Activated naive CD8-positive, alpha-beta T cell treated with anti-CD3 and anti-CD28 coated beads, Interleukin-2, amount 50 U/mL, for 24 hours (primary cell): ENCODE measurements around the gene AKT3.

Experiments
- ATAC-seq: fragments of 150-1000 bp; cut with Tn5 transposase; one replicate; pipeline ENCODE4 v1.10.0; 2021
- DNase-seq: peaks from one replicate; pipeline ENCODE4 v3.0.0; 2021
- H3K27ac Mint-ChIP-seq: one replicate; pipeline ENCODE4 v1.8.0; 2021; ENCODE audit warnings: mild to moderate bottlenecking, mixed read lengths
- H3K27me3 Mint-ChIP-seq: one replicate; pipeline ENCODE4 v1.8.0; 2021; ENCODE audit warnings: mixed read lengths
- H3K36me3 Mint-ChIP-seq: one replicate; pipeline ENCODE4 v1.8.0; 2021; ENCODE audit warnings: low read depth, mixed read lengths
- H3K4me1 Mint-ChIP-seq: one replicate; pipeline ENCODE4 v1.8.0; 2021; ENCODE audit warnings: mixed read lengths
- H3K4me3 Mint-ChIP-seq: one replicate; pipeline ENCODE4 v1.8.0; 2021; ENCODE audit warnings: mild to moderate bottlenecking, moderate library complexity, mixed read lengths
- H3K9me3 Mint-ChIP-seq: one replicate; pipeline ENCODE4 v1.8.0; 2021; ENCODE audit warnings: mixed read lengths

AKT3 gene

DNA sequence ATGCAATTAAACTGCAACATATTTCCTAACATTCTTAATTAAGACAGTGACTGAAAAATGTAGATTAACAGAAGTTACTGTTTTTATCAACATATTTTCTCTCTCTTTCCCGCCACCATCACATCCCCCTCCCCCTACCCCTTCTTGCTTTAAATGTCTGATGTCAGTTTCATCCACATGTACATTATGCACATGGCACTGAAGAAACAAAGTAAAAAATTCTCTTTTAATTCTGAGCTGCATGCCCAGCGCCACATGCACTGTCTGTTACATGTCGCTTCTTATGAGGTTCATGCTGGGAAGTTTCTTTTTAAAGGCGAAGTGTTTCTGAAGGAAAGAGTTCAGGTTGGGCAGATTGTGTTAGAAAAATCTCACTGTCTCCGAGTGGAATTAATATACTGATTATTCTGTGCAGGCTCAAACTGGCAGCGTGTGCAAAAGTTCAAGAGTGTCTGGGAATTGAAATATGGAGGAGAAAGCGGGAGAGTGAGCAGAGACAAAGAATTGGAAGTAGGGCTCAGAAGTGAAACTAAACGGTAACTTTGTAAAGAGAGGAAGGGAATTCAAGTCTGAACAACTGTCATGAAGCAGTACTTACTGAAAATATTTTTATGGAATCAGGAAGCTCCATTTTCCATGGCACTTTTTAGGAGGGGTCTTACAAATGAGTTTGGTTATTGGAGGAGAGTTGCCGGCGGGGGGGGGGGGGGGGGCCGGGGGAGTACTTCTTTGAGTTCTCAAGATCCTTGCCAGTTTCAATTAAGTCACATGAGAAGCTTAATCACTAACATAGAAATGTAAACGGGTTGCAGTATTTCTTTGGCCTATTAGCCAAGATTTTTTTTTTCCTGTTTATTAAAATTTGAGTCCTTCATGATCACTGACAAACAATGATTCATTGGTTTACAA lies 376.6 kb downstream of the AKT3 start:
- Mint-ChIP-seq H3K9me3 (no peaks in the 10 kb centered on the region), H3K36me3 (peaks cover 8% of the 10 kb centered on the region), H3K4me1 (peaks cover 10% of the 10 kb centered on the region), H3K4me3 (peak overlapping the region; percentile 77), H3K27me3 (no peaks in the 10 kb centered on the region), H3K27ac (peak overlapping the region; percentile 34)
- DNase-seq (no peak), ATAC-seq (no peak)

DNA sequence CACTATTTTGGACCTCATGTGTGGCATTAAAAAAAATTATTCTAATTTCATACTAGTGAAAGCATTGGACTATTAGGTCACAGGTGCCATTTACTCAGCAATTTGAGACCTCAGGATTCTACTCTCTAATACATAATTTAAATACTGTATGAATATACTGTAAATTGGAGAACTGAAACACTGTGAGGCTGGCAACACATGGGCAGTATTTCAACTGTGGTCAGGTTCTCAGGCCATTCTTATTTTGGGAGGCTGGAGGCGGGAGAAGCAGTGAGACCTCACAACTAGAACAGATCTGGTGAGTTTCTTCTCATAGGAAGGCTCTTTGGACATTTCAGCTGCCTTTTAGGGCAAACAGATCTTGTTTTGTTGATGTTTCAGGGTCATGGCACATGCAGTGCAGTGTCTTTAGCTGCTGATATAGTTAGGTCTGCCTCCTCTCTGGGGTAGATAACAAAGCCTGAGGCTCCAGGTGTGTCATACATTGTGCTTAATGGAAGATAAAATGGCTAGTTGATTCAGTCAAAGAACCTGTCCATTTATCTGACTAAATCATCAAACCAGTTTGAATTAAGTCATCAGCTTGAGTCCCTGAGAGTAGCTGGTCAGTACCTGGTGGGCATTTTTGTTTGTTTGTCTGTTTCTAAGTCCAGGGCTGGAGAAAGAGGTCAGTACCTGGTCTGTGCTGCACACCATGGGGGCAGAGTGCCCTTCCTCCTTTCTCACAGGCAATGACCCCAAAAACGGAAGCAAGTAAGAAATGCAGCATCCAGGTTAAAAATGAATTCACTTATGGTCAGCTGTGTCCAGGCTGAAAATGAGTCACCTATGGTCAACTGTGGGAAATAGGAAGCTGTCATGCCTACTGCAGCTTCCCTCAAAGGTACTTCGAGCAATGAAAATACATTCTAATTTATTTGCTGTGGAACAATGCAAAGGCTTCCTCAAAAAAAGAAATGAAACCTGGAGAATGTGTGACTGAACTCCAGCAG lies 378.0 kb downstream of the AKT3 start:
- ATAC-seq = no peak
- H3K4me3 Mint-ChIP-seq = no peak overlapping the region
- H3K27ac Mint-ChIP-seq = no peak overlapping the region
- H3K36me3 Mint-ChIP-seq = peaks cover 8% of the 10 kb centered on the region
- no peaks in the 10 kb centered on the region for H3K27me3 Mint-ChIP-seq
- H3K9me3 Mint-ChIP-seq = no peaks in the 10 kb centered on the region
- H3K4me1 Mint-ChIP-seq = peaks cover 10% of the 10 kb centered on the region
- no peak for DNase-seq

DNA sequence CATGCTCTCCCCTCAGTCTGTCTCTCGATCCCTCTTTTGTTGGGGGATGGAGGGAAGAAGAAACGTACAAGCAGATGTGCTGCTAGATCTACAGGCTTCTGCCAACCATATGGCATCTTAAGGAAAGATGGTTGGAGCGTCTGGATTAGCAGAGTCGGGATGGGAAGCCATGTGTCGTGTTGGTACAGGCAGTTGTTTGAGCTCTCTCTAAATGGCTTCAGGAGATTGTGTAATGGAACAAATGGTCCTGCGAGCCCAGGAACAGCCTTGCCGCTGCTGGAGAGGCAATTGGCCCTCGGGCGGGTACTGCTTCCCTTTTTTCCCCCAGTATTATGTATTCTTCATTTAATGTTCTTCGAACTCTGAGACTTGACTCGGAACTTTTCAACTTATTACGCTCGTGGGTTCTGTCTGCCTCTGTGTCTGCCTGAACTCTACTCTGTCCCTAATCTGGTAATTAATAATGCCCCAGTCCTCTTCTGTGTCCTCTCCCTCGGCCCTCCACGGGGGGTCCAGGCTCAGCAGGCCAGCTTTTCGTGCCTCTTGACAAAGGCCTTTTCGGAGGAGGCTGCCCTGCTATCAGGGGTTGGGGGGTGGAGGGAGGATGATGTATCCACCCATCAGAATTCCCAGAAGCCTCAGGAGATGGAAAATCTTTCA lies 378.9 kb downstream of the AKT3 start:
- no peak for ATAC-seq
- no peak overlapping the region for H3K27ac Mint-ChIP-seq
- no peak overlapping the region for H3K4me3 Mint-ChIP-seq
- no peaks in the 10 kb centered on the region for H3K9me3 Mint-ChIP-seq
- H3K27me3 Mint-ChIP-seq = no peaks in the 10 kb centered on the region
- H3K36me3 Mint-ChIP-seq = peaks cover 5% of the 10 kb centered on the region
- peaks cover 10% of the 10 kb centered on the region for H3K4me1 Mint-ChIP-seq
- DNase-seq = no peak

DNA sequence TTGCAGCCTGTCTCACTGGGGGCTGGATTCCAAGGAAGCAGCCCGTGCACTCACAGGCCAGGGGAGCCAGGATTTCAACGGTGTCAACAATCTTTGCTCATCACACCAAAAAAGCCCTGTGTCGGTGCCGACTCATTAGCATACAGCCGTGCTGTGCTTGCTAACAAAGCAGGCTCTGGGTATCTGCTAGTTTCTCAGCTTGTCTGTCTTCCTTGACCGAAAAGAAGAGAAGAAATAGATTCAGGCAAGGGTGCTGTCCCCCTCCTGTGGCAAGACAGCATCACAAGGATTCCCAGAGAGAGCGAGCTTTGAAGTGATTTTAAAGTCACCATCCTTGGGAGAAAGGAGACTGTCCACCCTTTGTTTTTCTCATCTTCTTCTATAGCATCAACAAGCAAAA lies 379.5 kb downstream of the AKT3 start:
- ATAC-seq (no peak), DNase-seq (no peak)
- Mint-ChIP-seq H3K4me3 (no peak overlapping the region), H3K36me3 (peaks cover 5% of the 10 kb centered on the region), H3K27me3 (no peaks in the 10 kb centered on the region), H3K9me3 (no peaks in the 10 kb centered on the region), H3K4me1 (peaks cover 10% of the 10 kb centered on the region), H3K27ac (no peak overlapping the region)

DNA sequence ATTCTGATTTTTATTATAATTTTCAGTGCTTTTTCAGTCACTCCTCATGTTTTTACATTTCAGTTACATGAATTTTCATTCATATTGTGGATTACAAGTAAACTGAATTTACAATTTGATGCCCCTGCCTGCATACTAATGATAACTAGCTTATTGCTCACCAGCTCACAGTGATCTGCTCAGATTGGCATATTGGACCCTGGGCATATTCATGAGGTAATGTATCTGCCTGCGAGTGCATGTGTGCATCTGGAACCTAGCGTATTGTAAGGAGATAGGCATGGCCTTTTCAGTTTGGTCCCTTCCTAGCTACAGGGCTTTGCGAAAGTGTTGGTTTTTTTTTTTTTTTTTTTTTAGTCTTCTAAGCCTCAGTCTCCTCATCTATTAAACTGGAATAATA lies 380.5 kb downstream of the AKT3 start:
- H3K27me3 Mint-ChIP-seq = no peaks in the 10 kb centered on the region
- H3K27ac Mint-ChIP-seq = no peak overlapping the region
- ATAC-seq (no peak), DNase-seq (no peak)
- peaks cover 10% of the 10 kb centered on the region for H3K4me1 Mint-ChIP-seq
- H3K36me3 Mint-ChIP-seq = peaks cover 5% of the 10 kb centered on the region
- H3K4me3 Mint-ChIP-seq = no peak overlapping the region
- H3K9me3 Mint-ChIP-seq = no peaks in the 10 kb centered on the region

DNA sequence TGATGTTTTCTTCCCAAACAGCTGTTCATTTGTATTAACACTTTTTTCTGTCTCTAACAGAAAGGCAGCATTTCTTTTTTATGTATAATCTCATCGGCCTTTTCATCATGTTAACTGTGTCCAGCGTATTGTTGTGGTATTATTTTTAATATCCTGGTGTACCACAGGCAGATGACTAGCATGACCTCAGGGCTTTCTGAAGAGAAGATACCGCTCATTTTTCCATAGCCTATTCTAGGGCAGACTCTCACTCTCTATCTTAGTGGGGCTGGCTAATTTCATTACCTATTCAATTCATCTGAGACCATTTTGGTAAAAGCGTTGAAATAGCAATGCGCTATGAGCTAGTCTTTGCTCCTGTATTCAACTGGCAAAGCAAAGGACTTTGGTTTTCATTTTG lies 384.3 kb downstream of the AKT3 start:
- Mint-ChIP-seq H3K36me3 (no peaks in the 10 kb centered on the region), H3K27ac (no peak overlapping the region), H3K4me3 (no peak overlapping the region), H3K9me3 (no peaks in the 10 kb centered on the region), H3K4me1 (no peaks in the 10 kb centered on the region), H3K27me3 (no peaks in the 10 kb centered on the region)
- ATAC-seq = no peak
- DNase-seq = no peak

DNA sequence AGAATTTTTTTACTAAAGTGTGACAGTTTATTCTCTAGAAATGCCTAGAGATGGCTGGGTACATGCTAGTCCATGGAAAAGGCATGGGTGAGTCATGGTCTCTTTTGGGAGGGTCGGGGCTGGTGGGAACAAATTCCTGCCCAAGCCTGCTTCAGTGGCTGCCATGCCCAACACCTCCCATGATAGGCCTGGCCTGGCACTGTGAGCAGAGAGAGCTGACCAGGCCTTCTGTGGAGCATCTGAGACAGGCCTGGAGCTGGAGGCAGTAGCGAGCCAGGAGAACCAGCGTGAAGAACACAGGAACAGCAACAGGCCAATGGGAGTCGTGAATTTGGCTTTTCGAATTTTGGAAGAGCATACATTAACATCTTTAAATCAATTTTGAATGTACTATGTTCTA lies 385.0 kb downstream of the AKT3 start:
- no peak overlapping the region for H3K4me3 Mint-ChIP-seq
- no peaks in the 10 kb centered on the region for H3K4me1 Mint-ChIP-seq
- no peaks in the 10 kb centered on the region for H3K36me3 Mint-ChIP-seq
- no peak for DNase-seq
- no peak for ATAC-seq
- H3K9me3 Mint-ChIP-seq = no peaks in the 10 kb centered on the region
- H3K27me3 Mint-ChIP-seq = no peaks in the 10 kb centered on the region
- H3K27ac Mint-ChIP-seq = no peak overlapping the region

DNA sequence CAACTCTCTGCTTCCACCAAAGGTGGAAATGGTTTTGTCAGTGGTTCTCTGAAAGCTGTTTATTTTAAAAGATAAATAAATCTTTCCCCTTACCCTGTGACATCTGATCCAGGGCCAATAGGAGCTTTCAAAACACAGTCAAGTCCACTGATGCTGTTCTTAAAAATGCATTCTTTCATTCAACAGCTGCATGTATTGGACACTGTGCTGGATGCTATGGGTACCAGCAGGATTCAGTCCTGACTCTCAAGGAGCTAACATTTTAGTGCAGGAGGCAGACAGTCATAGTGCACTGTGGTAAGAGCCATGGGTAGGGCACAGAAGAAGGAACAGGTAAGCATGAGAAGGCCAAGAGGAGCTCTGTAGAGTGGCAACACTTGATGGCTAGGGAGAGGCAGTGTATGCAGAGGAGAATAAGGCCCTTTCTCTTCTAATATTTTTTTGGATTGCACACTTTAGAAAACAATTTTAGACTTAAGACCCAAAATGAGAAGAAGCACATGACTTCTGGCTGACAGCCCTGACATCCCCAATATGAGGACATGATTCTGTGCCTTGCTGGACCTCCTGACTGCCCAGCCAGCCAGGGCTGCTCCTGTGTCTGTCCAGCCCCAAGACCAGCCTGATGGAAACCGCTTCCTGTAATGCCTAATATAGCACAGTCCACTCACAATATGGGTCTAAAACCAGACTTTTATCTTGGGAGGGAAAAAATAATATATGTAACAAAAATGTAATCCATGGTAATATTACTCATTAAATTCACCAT lies 386.9 kb downstream of the AKT3 start:
- Mint-ChIP-seq H3K9me3 (no peaks in the 10 kb centered on the region), H3K27ac (no peak overlapping the region), H3K4me3 (no peak overlapping the region), H3K36me3 (no peaks in the 10 kb centered on the region), H3K4me1 (no peaks in the 10 kb centered on the region), H3K27me3 (no peaks in the 10 kb centered on the region)
- ATAC-seq (no peak), DNase-seq (no peak)

DNA sequence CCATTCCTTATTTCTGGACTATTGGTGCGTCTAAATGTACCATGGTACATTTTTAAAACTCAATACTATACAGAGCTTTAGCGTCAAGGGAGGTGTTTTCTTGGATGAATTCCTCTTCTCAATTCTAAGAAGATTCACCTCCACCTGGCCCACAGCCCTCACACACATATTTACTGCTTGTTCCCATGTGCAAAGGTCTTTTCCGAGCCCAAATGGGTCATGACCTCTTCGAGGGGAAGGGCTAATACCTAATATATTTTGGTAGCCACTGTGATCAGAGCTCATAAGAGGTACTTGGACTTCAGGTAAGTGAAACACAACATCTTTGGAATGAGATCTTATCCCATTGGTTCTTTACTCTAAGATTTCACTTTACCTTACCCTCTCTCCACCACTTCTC lies 388.3 kb downstream of the AKT3 start:
- ATAC-seq (no peak), DNase-seq (no peak)
- Mint-ChIP-seq H3K27me3 (no peaks in the 10 kb centered on the region), H3K36me3 (peaks cover 1% of the 10 kb centered on the region), H3K27ac (no peak overlapping the region), H3K9me3 (no peaks in the 10 kb centered on the region), H3K4me3 (no peak overlapping the region), H3K4me1 (no peaks in the 10 kb centered on the region)

DNA sequence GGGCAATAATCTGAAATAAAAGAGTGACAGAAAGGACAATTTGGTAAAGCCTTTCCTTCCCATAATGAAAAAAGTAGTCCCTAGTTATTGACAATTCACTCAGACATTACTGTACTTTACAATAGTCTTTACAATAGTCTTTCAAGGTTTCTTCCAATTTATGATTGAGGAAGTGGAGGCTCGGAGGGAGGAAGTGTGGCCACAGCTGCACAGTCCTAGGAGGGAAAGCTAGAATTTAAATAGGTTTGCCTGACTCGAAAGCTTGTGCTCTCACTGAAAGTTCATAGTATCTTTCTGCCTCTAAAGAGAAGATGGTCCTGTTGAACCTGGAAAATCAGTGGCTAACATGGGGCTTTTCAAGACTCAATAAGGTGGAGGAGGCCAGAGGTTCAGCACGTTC lies 391.0 kb downstream of the AKT3 start:
- DNase-seq (no peak), ATAC-seq (no peak)
- H3K4me1 Mint-ChIP-seq = no peaks in the 10 kb centered on the region
- H3K4me3 Mint-ChIP-seq = no peak overlapping the region
- H3K9me3 Mint-ChIP-seq = no peaks in the 10 kb centered on the region
- H3K27me3 Mint-ChIP-seq = no peaks in the 10 kb centered on the region
- H3K27ac Mint-ChIP-seq = no peak overlapping the region
- peaks cover 1% of the 10 kb centered on the region for H3K36me3 Mint-ChIP-seq

DNA sequence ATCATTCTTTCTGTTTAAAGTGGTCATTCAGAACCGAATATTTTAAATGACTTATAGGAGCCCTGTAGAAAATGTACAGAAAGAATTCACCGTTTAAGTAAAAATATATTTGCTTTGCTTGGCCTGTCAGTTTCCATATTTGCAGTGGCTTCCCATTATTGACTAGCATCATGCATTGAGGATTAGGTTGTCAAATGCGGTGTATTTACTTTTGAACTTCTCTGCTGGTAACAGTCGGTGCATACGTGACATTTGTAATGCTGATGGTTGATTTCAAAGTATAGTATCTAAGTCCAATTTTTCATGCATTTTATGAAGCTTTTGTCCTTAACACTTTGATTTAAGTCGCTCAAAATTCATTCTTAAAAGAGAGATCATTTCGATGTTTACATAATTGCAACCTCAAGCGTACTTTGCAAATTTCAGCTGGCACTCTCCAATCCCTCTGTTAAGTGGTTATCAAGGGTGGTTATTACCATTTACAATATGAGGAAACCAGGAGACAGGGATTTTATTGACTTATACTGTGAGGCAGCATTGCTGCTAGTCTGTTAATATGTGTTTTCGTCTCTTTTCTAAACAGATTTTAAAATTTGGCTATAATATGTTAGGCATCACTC lies 392.6 kb downstream of the AKT3 start:
- Mint-ChIP-seq H3K36me3 (peaks cover 1% of the 10 kb centered on the region), H3K4me3 (no peak overlapping the region), H3K27ac (no peak overlapping the region), H3K27me3 (no peaks in the 10 kb centered on the region), H3K9me3 (no peaks in the 10 kb centered on the region), H3K4me1 (no peaks in the 10 kb centered on the region)
- no peak for DNase-seq
- no peak for ATAC-seq

DNA sequence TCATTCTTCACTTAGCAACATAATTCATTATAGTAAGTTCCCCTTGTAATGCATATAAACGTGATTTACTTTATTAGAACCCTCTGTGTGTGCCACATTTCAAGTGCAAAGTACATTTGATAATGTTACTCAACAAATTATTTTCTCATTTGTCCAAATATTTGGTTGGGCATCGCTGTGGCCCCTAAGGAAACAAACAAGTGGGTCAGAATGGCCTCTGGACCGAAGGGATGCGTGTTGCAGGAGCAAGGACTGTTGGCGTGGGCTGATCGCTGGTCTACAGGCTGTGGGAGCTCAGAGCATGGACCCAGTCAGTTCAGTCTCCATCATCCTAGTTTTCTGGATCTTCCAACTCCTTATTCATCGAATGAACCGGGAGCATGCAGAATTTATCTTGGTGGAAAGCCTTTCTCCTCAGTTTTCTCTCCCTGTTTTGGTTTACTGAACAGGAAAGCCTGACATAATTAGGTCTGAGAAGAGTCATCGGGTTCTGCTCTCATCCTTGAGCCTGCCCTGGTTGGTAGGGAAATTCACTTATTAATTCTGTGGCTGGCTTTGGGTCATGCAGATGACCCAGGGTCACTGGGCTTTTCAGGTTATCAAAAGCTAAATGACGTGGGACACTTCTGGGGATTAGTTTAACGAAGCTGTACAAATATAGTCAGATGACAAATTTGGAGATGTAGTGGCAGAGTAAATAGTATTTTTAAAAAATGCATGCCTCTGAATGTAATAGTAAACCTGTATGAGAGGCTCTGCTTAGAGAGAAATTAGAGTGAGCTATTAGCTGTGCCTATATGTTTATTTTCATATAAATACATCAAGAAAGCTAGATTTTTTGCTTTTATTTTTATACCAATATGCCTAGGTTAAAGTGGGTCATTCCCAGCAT lies 394.0 kb downstream of the AKT3 start:
- Mint-ChIP-seq H3K9me3 (no peaks in the 10 kb centered on the region), H3K4me1 (peaks cover 3% of the 10 kb centered on the region), H3K27ac (no peak overlapping the region), H3K4me3 (no peak overlapping the region), H3K36me3 (peaks cover 1% of the 10 kb centered on the region), H3K27me3 (no peaks in the 10 kb centered on the region)
- ATAC-seq = no peak
- DNase-seq = no peak
